GM12875 (cell line): ENCODE measurements around the gene EBLN1.
"Not testable (repeated sequence)": the region's sequence is repeated elsewhere in the genome, so short reads cannot be mapped to it uniquely, and the experiment has no call there.

ENCODE experiments used
- H3K4me3 ChIP-seq: one replicate; pipeline ENCODE4 v1.5.1; 2011; ENCODE audit warnings: low read depth, low read length, control low read depth
- CTCF ChIP-seq: IDR thresholded peaks from 2 replicates; pipeline ENCODE4 v1.5.1; 2011; ENCODE audit warnings: low read depth, mild to moderate bottlenecking, control low read depth, inconsistent platforms, low read length, moderate library complexity, borderline replicate concordance; ENCODE audit not compliant: insufficient read depth

The EBLN1 gene

DNA sequence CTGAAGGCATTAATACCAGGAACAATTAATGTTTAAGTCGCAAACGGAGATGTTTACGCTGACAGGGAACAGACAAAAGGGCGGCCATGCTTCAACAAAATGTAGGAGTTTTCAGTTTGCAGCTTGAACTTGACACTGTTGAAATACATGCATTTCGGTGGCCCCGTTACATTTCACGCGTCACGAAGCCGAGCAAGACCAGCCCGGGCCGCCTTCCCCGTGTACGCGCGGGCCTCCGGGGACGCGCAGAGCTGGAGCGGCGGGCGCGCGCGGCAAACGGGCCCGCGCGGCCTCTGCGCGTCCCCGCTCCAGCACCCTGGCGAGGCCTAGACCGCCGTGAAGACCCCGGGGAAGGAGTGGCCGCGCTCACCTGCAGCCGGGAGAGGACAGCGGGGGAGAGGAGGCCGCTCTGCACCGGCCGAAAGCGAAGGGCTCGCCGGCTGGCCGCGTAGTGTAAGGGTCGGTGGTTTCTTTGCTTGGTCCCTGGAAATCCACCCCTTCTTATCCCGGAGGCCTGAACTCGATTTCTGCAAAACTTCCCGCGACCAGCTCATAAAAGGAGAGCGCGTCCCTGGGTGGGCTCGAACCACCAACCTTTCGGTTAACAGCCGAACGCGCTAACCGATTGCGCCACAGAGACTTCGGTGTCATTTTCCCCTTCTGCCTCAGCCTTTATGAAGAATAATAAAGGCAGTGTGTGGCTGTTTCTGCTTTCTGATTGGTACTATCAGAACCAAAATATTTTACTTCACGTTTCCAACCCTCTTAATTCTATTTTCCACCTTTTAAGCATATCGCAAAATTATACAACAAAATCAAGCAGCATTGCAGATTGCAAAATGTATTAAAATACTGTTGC lies 11.4 kb upstream of the EBLN1 start:
- peak overlapping the region; percentile 87 for H3K4me3 ChIP-seq
- no peak for TF ChIP-seq CTCF

GRCh38 chr10:22228167-22228938 lies 10.5 kb upstream of the EBLN1 start:
- H3K4me3 ChIP-seq, result peak overlapping the region; percentile 87

DNA sequence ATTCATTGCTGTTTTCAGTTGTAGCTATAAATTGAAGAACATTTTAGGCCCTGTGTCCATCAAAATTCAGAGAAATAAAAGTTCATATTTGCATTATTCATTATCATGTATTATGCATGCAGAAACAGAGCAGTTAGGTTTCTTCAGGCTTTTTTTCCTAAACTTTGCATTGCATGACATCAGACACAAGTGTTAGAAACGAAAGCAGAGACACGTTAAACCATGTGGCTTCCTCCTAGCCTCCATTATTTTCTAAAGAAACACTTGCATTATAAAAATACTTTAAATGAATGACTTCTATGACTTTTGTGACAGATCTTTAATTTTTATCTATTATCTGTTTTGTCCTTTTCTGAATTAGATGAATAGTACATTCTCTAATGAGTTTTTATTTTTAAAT lies 8.8 kb upstream of the EBLN1 start:
- H3K4me3 ChIP-seq, result no peak overlapping the region
- TF ChIP-seq CTCF, result no peak

More at GRCh38 chr10:22228167-22228938, 10.5 kb upstream of the EBLN1 start:
- no peak for TF ChIP-seq CTCF

DNA sequence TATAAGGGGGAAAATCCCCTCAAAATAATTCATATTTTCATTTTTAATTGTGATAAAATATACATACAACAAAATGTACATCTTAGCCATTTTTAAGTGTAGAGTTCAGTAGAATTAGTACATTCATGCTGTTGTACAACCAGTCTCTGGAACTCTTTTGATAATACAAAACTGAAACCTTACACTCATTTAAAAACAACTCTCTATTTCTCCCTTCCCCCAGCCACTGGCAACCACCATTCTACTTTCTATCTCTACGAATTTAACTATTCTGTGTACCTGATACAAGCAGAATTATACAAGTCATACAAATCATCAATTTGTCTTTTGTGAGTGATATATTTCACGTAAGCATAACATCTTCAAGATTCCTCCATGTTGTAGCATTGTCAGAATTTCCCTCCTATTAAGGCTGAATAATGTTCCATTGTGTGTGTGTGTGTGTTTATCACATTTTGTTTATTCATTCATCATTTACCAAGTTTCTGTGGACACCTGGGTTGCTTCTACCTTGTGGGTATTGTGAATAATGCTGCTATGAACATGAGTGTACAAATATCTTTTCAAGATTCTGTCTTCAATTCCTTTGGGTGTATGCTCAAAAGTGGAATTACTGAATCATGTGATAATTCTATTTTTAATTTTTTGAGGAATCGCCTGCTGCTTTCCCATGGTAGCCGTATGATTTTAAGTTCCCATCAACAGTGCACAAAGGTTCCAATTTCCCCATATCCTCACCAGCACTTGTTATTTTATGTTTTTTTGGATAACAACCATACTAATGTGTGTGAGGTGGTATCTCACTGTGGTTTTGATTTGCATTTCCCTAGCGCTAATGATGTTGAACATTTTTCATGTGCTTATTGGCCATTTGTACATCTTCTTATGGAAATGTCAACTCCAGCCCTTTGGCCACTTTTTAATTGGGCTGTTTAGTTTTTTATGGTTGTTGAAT lies 4.7 kb upstream of the EBLN1 start:
- H3K4me3 ChIP-seq, result no peak overlapping the region
- TF ChIP-seq CTCF, result no peak

- no peak overlapping the region for H3K4me3 ChIP-seq
- no peak for TF ChIP-seq CTCF
Observed at GRCh38 chr10:22219308-22219707, 1.5 kb upstream of the EBLN1 start.

- 0 out of 2 replicates have a peak, but pooled peaks have one; percentile 11 for TF ChIP-seq CTCF
- no peak overlapping the region for H3K4me3 ChIP-seq
Observed at GRCh38 chr10:22218448-22218847, 633 bp upstream of the EBLN1 start.

GRCh38 chr10:22217084-22217483 lies 731 bp downstream of the EBLN1 start:
- not testable (repeated sequence) for H3K4me3 ChIP-seq
